MM.1S (cell line): ENCODE measurements around the gene WDR45B.

Experiments
- DNase-seq: peaks from one replicate; pipeline ENCODE4 v3.0.0-alpha.2; 2015
- H2AFZ ChIP-seq: fragments of 300-600 bp; sonication (generic); 2 replicates; pipeline ENCODE4 v1.6.0; 2016; ENCODE audit warnings: antibody characterized with exemption, low read length
- H3F3A ChIP-seq: fragments of 300-600 bp; sonication (generic); 2 replicates; pipeline ENCODE4 v1.6.1; 2016; ENCODE audit warnings: mild to moderate bottlenecking, antibody characterized with exemption, low read length, moderate library complexity, mixed read lengths; ENCODE audit not compliant: insufficient read depth
- H3K27ac ChIP-seq: fragments of 300-600 bp; sonication (generic); 2 replicates; pipeline ENCODE4 v1.5.1; 2016; ENCODE audit warnings: mild to moderate bottlenecking, low read length
- H3K27me3 ChIP-seq: fragments of 300-600 bp; sonication (generic); replicated peaks from 2 replicates; pipeline ENCODE4 v1.6.0; 2016; ENCODE audit warnings: low read length; ENCODE audit not compliant: insufficient read depth
- H3K36me3 ChIP-seq: fragments of 300-600 bp; sonication (generic); replicated peaks from 2 replicates; pipeline ENCODE4 v1.6.1; 2016; ENCODE audit warnings: mild to moderate bottlenecking, low read length, mixed read lengths; ENCODE audit not compliant: insufficient read depth
- H3K4me1 ChIP-seq: fragments of 300-600 bp; sonication (generic); 2 replicates; pipeline ENCODE4 v1.6.1; 2016; ENCODE audit warnings: low read length, mixed read lengths
- H3K4me2 ChIP-seq: fragments of 300-600 bp; sonication (generic); 2 replicates; pipeline ENCODE4 v1.6.0; 2016; ENCODE audit warnings: low read depth, low read length
- H3K4me3 ChIP-seq: fragments of 300-600 bp; sonication (generic); 2 replicates; pipeline ENCODE4 v1.5.1; 2016; ENCODE audit warnings: low read length, mixed read lengths
- H3K79me2 ChIP-seq: fragments of 300-600 bp; sonication (generic); 2 replicates; pipeline ENCODE4 v1.6.1; 2016; ENCODE audit warnings: mixed run types, low read length, mixed read lengths
- H3K9ac ChIP-seq: fragments of 300-600 bp; sonication (generic); 2 replicates; pipeline ENCODE4 v1.6.1; 2016; ENCODE audit warnings: low read length, mixed read lengths
- H3K9me2 ChIP-seq: fragments of 300-600 bp; sonication (generic); replicated peaks from 2 replicates; pipeline ENCODE4 v1.6.1; 2016; ENCODE audit warnings: mild to moderate bottlenecking, low read length, mixed read lengths; ENCODE audit not compliant: insufficient read depth
- H3K9me3 ChIP-seq: fragments of 300-600 bp; sonication (generic); replicated peaks from 2 replicates; pipeline ENCODE4 v1.6.1; 2016; ENCODE audit warnings: mild to moderate bottlenecking, low read length, mixed read lengths; ENCODE audit not compliant: insufficient read depth
- H4K20me1 ChIP-seq: fragments of 300-600 bp; sonication (generic); 2 replicates; pipeline ENCODE4 v1.6.1; 2016; ENCODE audit warnings: mild to moderate bottlenecking, low read length, moderate library complexity, mixed read lengths; ENCODE audit not compliant: insufficient read depth
- CTCF ChIP-seq: fragments of 300-600 bp; sonication (generic); IDR thresholded peaks from 2 replicates; pipeline ENCODE4 v1.5.1; 2016; ENCODE audit warnings: antibody characterized with exemption, low read length, mixed read lengths
- EZH2 ChIP-seq: fragments of 300-600 bp; sonication (generic); optimal IDR thresholded peaks from 2 replicates; pipeline ENCODE3; 2017; ENCODE audit warnings: low read depth, mild to moderate bottlenecking, antibody characterized with exemption, low read length, mixed read lengths
- EZH2phosphoT487 ChIP-seq: fragments of 300-600 bp; sonication (generic); IDR thresholded peaks from 2 replicates; pipeline ENCODE4 v1.6.1; 2018; ENCODE audit warnings: antibody characterized with exemption, low read length

Gene WDR45B

GRCh38 chr17:82568997-82569393 lies 79.2 kb downstream of the WDR45B start:
- no peaks in the 10 kb centered on the region for H3K9me3 ChIP-seq
- peaks cover 12% of the 10 kb centered on the region for H3K36me3 ChIP-seq

GRCh38 chr17:82567286-82567685 lies 81.0 kb downstream of the WDR45B start:
- Histone ChIP-seq H3K9me3 (no peaks in the 10 kb centered on the region), H3K27ac (no peak overlapping the region), H4K20me1 (peaks cover 10% of the 10 kb centered on the region; the same call in 1 of the 2 replicates), H3F3A (no peaks in the 10 kb centered on the region), H3K36me3 (peaks cover 12% of the 10 kb centered on the region), H2AFZ (no peak overlapping the region), H3K9ac (no peak overlapping the region), H3K27me3 (no peaks in the 10 kb centered on the region), H3K9me2 (no peaks in the 10 kb centered on the region), H3K79me2 (peaks cover 97% of the 10 kb centered on the region), H3K4me3 (no peak overlapping the region), H3K4me1 (no peaks in the 10 kb centered on the region), H3K4me2 (no peak overlapping the region)
- no peak for DNase-seq
- TF ChIP-seq CTCF (no peak), EZH2phosphoT487 (no peak), EZH2 (no peak)

More at GRCh38 chr17:82568997-82569393, 79.2 kb downstream of the WDR45B start:
- no peak for DNase-seq
- Histone ChIP-seq H3K9ac (no peak overlapping the region), H3K79me2 (peaks cover 97% of the 10 kb centered on the region), H2AFZ (no peak overlapping the region), H3F3A (no peaks in the 10 kb centered on the region), H3K9me2 (no peaks in the 10 kb centered on the region), H3K27me3 (no peaks in the 10 kb centered on the region), H3K4me3 (no peak overlapping the region), H3K4me1 (no peaks in the 10 kb centered on the region), H4K20me1 (0 out of 2 replicates have a peak, but pooled peaks cover 3% of the 10 kb centered on the region), H3K4me2 (no peak overlapping the region), H3K27ac (no peak overlapping the region)
- no peak for TF ChIP-seq EZH2
- no peak for TF ChIP-seq CTCF
- TF ChIP-seq EZH2phosphoT487 = no peak

GRCh38 chr17:82566129-82566960 lies 81.9 kb downstream of the WDR45B start:
- H4K20me1 ChIP-seq = peaks cover 17% of the 10 kb centered on the region
- no peak for DNase-seq

More at GRCh38 chr17:82566129-82566960, 81.9 kb downstream of the WDR45B start:
- Histone ChIP-seq H3K4me2 (no peak overlapping the region), H3K36me3 (peaks cover 9% of the 10 kb centered on the region; the same call in 1 of the 2 replicates), H3K9me2 (no peaks in the 10 kb centered on the region), H2AFZ (no peak overlapping the region), H3K27me3 (no peaks in the 10 kb centered on the region), H3K4me1 (no peaks in the 10 kb centered on the region), H3K9me3 (no peaks in the 10 kb centered on the region), H3F3A (no peaks in the 10 kb centered on the region), H3K9ac (no peak overlapping the region), H3K27ac (no peak overlapping the region), H3K79me2 (peaks cover 97% of the 10 kb centered on the region), H3K4me3 (no peak overlapping the region)
- no peak for TF ChIP-seq CTCF
- no peak for TF ChIP-seq EZH2
- no peak for TF ChIP-seq EZH2phosphoT487
